Medulla oblongata (tissue), 1 donor: ENCODE measurements around the gene TMEM258.

Experiments used
- DNase-seq: peaks from one replicate; pipeline ENCODE4 v3.0.0-alpha.2; 2015; ENCODE audit errors: extremely low spot score

Gene TMEM258

DNA sequence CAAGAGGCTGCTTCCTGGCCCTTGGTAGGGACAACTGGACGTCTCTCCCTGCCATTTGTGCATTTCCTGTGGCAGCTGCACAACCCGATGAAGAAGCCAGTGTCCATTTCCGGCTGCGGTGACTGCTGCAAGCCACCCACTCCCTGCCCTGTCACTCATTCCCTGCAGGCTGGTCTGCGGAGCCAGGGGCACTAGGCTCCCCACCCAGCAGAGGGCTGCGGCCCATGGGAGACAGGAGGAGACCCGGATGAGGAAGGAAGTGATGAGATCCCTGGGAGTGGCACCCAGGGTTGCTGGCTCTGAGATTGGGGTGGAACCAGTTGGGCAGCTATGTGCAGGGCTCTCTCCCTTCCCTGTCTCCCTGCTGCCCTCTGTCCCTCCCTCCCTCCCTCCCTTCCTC lies 50.0 kb downstream of the TMEM258 start:
- DNase-seq, result no peak

DNA sequence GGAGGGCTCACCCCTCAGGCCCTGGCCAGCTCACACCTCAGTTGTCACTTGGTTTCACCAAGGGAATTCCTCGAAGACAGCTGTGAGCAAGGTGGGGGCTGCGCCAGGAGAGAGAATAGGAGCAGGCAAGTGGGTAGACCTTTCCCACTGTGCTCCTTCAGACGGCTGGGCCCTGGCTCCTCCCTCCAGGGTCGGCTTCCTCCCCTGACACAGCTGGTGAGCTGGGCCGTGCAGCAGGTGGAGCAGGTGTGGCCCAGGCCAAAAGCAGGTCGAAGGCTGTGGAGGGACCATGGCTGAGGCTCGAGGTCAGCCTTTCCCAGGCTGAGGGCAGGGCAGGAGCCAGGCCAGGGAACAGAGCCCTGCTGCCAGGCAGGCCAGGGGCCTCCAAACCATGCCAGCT lies 52.4 kb downstream of the TMEM258 start:
- DNase-seq, result no peak

DNA sequence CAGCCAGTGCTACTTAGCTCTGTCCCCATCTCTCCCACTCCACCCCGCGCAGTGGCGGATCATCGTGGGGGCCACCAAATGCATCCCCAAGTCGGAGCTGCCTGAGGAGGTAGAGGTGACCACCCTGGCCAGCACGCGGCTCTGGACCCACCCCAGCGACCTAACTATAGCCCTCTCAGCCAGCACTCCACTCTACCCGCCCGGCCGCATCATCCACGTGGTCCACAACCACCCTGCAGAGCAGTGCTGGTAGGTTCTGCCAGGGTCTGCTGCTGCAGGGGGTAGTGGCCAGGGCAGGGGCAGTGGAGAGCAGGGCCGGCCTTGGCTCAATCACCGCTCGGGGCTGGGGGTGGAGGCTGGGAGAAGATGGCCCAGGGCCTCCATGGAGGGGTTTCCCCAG lies 53.0 kb downstream of the TMEM258 start:
- DNase-seq, result no peak
